WERI-Rb-1 (cell line): ENCODE data around the gene ATG3.

ENCODE experiments used
- DNase-seq: peaks from one replicate; pipeline ENCODE4 v3.0.0-alpha.2; 2020
- H3K27ac ChIP-seq: fragments of 250-450 bp; sonication (Bioruptor Pico); 2 replicates; pipeline ENCODE4 v1.5.1; 2020; ENCODE audit warnings: mild to moderate bottlenecking, moderate library complexity
- H3K27me3 ChIP-seq: fragments of 250-450 bp; sonication (Bioruptor Pico); 2 replicates; pipeline ENCODE4 v1.5.1; 2021; ENCODE audit warnings: mild to moderate bottlenecking, low read depth, moderate library complexity; ENCODE audit not compliant: insufficient read depth, severe bottlenecking
- H3K36me3 ChIP-seq: fragments of 250-450 bp; sonication (Bioruptor Pico); 2 replicates; pipeline ENCODE4 v1.5.1; 2020; ENCODE audit warnings: mild to moderate bottlenecking, moderate library complexity
- H3K4me3 ChIP-seq: 2 replicates; pipeline ENCODE4 v1.5.1; 2011; ENCODE audit warnings: low read depth, mild to moderate bottlenecking, control low read depth, low read length
- H3K9me3 ChIP-seq: fragments of 250-450 bp; sonication (Bioruptor Pico); 2 replicates; pipeline ENCODE4 v1.5.1; 2021; ENCODE audit warnings: mild to moderate bottlenecking, moderate library complexity; ENCODE audit not compliant: severe bottlenecking
- TF ChIP-seq, protein P1 (sequence below): IDR thresholded peaks from 2 replicates; pipeline ENCODE4 v1.5.1; 2011; ENCODE audit warnings: low read depth, mild to moderate bottlenecking, control low read depth, inconsistent platforms, low read length

Gene ATG3

DNA sequence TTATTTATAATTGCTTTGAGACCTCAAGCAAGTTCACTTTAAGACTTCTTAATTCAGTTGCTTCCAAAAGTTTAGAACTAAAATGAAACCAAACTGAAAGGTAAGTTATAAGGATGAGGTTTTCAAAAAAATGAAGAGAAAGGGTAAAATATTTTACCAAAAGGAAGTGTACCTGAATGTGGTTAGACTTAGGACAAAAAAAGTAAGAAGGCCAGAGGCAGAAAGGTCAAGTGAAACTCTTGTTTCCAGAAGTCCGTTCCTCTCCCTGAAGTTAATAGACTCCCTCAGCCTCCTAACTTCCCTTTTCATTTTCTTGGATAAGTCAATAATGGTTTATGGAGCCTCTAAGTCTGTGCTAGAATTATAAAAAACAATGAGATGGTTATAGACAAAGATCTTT is 79.1 kb downstream of the ATG3 start:
- Histone ChIP-seq H3K27ac (no peak overlapping the region), H3K4me3 (no peak overlapping the region), H3K27me3 (no peaks in the 10 kb centered on the region), H3K36me3 (no peaks in the 10 kb centered on the region), H3K9me3 (no peaks in the 10 kb centered on the region)
- TF ChIP-seq, protein P1, sequence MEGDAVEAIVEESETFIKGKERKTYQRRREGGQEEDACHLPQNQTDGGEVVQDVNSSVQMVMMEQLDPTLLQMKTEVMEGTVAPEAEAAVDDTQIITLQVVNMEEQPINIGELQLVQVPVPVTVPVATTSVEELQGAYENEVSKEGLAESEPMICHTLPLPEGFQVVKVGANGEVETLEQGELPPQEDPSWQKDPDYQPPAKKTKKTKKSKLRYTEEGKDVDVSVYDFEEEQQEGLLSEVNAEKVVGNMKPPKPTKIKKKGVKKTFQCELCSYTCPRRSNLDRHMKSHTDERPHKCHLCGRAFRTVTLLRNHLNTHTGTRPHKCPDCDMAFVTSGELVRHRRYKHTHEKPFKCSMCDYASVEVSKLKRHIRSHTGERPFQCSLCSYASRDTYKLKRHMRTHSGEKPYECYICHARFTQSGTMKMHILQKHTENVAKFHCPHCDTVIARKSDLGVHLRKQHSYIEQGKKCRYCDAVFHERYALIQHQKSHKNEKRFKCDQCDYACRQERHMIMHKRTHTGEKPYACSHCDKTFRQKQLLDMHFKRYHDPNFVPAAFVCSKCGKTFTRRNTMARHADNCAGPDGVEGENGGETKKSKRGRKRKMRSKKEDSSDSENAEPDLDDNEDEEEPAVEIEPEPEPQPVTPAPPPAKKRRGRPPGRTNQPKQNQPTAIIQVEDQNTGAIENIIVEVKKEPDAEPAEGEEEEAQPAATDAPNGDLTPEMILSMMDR: no peak
- DNase-seq: no peak
